B cell (primary cell): ENCODE measurements around the gene PTGER3. TPM values are rescaled to one million over a fixed set of nuclear protein-coding genes. Genes with fewer than 3 reads are reported as not detected.

Experiments
- ATAC-seq: fragments of 200-7000 bp; cut with Tn5 transposase; one replicate; pipeline ENCODE4 v1.10.0; 2021; ENCODE audit warnings: low read depth, mild to moderate bottlenecking, moderate number of reproducible peaks, moderate library complexity
- CTCF ChIA-PET: fragments of 350-600 bp; sonication (Branson Sonifier 250); formaldehyde crosslinking; loops from one replicate; lab custom pipeline; 2021; ENCODE audit warnings: antibody characterized with exemption, inconsistent platforms; lab: Charles Lee
- POLR2A ChIA-PET: fragments of 350-600 bp; sonication (Branson Sonifier 250); formaldehyde crosslinking; loops from one replicate; lab custom pipeline; 2021; ENCODE audit warnings: antibody characterized with exemption; lab: Charles Lee
- DNase-seq: peaks from one replicate; pipeline ENCODE4 v3.0.0; 2013
- H2AFZ ChIP-seq: 2 replicates; pipeline ENCODE4 v1.6.1; 2012; ENCODE audit warnings: mild to moderate bottlenecking, low read depth, low read length; ENCODE audit not compliant: insufficient read depth, poor library complexity, severe bottlenecking
- H3K27ac ChIP-seq, 2 donors: 1 replicate in 1 of 2; 2 replicates in 1 of 2; pipeline ENCODE4 v1.5.1; 2012 to 2013; ENCODE audit warnings: low read length in 2 of 2, mild to moderate bottlenecking in 2 of 2, moderate library complexity in 1 of 2
- H3K27me3 ChIP-seq, 4 experiments: fragments of 200-600 bp in 1 of 4; sonication (generic) in 1 of 4; replicated peaks in 1 of 4; 1 replicate in 2 of 4; 2 replicates in 2 of 4; pipeline versions ENCODE4 v1.6.1 to v1.7.0; 2013 to 2016; ENCODE audit warnings: low read length in 3 of 4, mild to moderate bottlenecking in 2 of 4, mixed read lengths in 1 of 4, moderate library complexity in 1 of 4; ENCODE audit not compliant: insufficient read depth in 4 of 4, control insufficient read depth in 3 of 4; ENCODE audit errors: control extremely low read depth in 1 of 4
- H3K36me3 ChIP-seq, 2 experiments: replicated peaks in 1 of 2; 1 replicate in 1 of 2; 2 replicates in 1 of 2; pipeline versions ENCODE4 v1.6.1 to v1.7.1; 2013; ENCODE audit warnings: low read length in 1 of 2; ENCODE audit not compliant: insufficient read depth in 2 of 2, control insufficient read depth in 1 of 2; ENCODE audit errors: control extremely low read depth in 1 of 2, extremely low read depth in 1 of 2
- H3K4me1 ChIP-seq, 2 donors: fragments of 200-600 bp in 1 of 2; sonication (generic) in 1 of 2; 1 replicate in 1 of 2; 2 replicates in 1 of 2; pipeline versions ENCODE4 v1.5.1 to v1.6.1; 2013 to 2017; ENCODE audit warnings: low read length in 2 of 2; ENCODE audit not compliant: control insufficient read depth in 2 of 2, insufficient read depth in 2 of 2
- H3K4me2 ChIP-seq: replicated peaks from 2 replicates; pipeline ENCODE3; 2012; ENCODE audit warnings: mild to moderate bottlenecking, low read depth, low read length; ENCODE audit not compliant: poor library complexity, severe bottlenecking
- H3K4me3 ChIP-seq, 5 experiments: fragments of 200-600 bp in 1 of 5; sonication (generic) in 1 of 5; 1 replicate in 3 of 5; 2 replicates in 2 of 5; pipeline versions ENCODE4 v1.5.1 to v1.7.0; 2011 to 2016; ENCODE audit warnings: low read length in 4 of 5, mild to moderate bottlenecking in 4 of 5, low read depth in 2 of 5, control low read depth in 1 of 5, moderate library complexity in 1 of 5; ENCODE audit not compliant: insufficient read depth in 1 of 5; ENCODE audit errors: control extremely low read depth in 1 of 5, extremely low read depth in 1 of 5
- H3K79me2 ChIP-seq: fragments of 200-600 bp; sonication (generic); one replicate; pipeline ENCODE4 v1.6.0; 2016; ENCODE audit warnings: low read length; ENCODE audit not compliant: control insufficient read depth, insufficient read depth
- H3K9ac ChIP-seq: fragments of 200-600 bp; sonication (generic); 2 replicates; pipeline ENCODE4 v1.6.1; 2017; ENCODE audit warnings: mild to moderate bottlenecking, low read length, moderate library complexity
- H3K9me3 ChIP-seq, 3 donors: one replicate each; pipeline versions ENCODE4 v1.6.1 to v1.7.1; 2013; ENCODE audit warnings: low read length in 2 of 3; ENCODE audit not compliant: control insufficient read depth in 2 of 3, insufficient read depth in 1 of 3; ENCODE audit errors: control extremely low read depth in 1 of 3
- H4K20me1 ChIP-seq: 2 replicates; pipeline ENCODE4 v1.6.0; 2012; ENCODE audit warnings: mild to moderate bottlenecking, low read length; ENCODE audit not compliant: insufficient read depth, control insufficient read depth, poor library complexity, severe bottlenecking
- H3K27ac Mint-ChIP-seq: one replicate; pipeline ENCODE4 v1.8.0; 2021; ENCODE audit warnings: mixed read lengths
- H3K27me3 Mint-ChIP-seq: one replicate; pipeline ENCODE4 v1.8.0; 2021; ENCODE audit warnings: mixed read lengths
- H3K4me1 Mint-ChIP-seq: one replicate; pipeline ENCODE4 v1.8.0; 2021; ENCODE audit warnings: mixed read lengths
- H3K4me3 Mint-ChIP-seq: one replicate; pipeline ENCODE4 v1.8.0; 2021; ENCODE audit warnings: mixed read lengths
- H3K9me3 Mint-ChIP-seq: one replicate; pipeline ENCODE4 v1.8.0; 2022; ENCODE audit warnings: mixed read lengths; ENCODE audit not compliant: insufficient read depth
- CTCF ChIP-seq: fragments of 200-600 bp; IDR thresholded peaks from one replicate; pipeline ENCODE4 v1.8.0; 2022; ENCODE audit warnings: antibody characterized with exemption, mild to moderate bottlenecking
- EZH2 ChIP-seq: IDR thresholded peaks from 2 replicates; pipeline ENCODE4 v1.6.1; 2012; ENCODE audit warnings: borderline replicate concordance, low read depth, mild to moderate bottlenecking, moderate library complexity, low read length; ENCODE audit not compliant: insufficient read depth, poor library complexity, severe bottlenecking
- WGBS: methylation state at CpG from one replicate; pipeline ENCODE4 v1.1.5; 2013; ENCODE audit warnings: missing lambda C conversion rate; ENCODE audit not compliant: insufficient coverage; 5-methylcytosine and 5-hydroxymethylcytosine counted together
- intact Hi-C: fragments of 100-400 bp; cut with micrococcal nuclease; formaldehyde crosslinking; loops from one replicate; pipeline ENCODE4 v1.10.0; 2022
- polyA plus RNA-seq: library from polyadenylated mRNA; depleted of rRNA; stranded (reverse); fragments of >200 nt; gene quantifications from 2 replicates; pipeline ENCODE4 v1.2.3, GENCODE V29; 2012
- total RNA-seq, 2 donors: library from RNA; stranded (reverse); fragments of 120-200 nt in 1 of 2; gene quantifications; 1 replicate in 1 of 2; 2 replicates in 1 of 2; pipeline versions ENCODE4 v1.2.3 to v1.2.4, GENCODE V29; 2013 to 2022

The PTGER3 gene
- total and polyA plus RNA-seq, 2 donors (not counting 1 experiment from before 2014, with no cell fraction given), result 0.27 TPM; not detected in 1

GRCh38 chr1:71026093-71026492 lies 21.5 kb downstream of the PTGER3 start:
- intact Hi-C loops, result no loop called here
- Mint-ChIP-seq H3K27ac (no peak overlapping the region), H3K4me1 (no peaks in the 10 kb centered on the region), H3K9me3 (no peaks in the 10 kb centered on the region), H3K27me3 (peaks cover 8% of the 10 kb centered on the region), H3K4me3 (no peak overlapping the region)
- no peak overlapping the region for H3K4me2 ChIP-seq
- no peaks in the 10 kb centered on the region for H3K4me1 ChIP-seq
- no peaks in the 10 kb centered on the region for H3K27me3 ChIP-seq
- H3K9ac ChIP-seq, result no peak overlapping the region
- no CpG with 5 or more reads among the region's 4 CpGs for WGBS
- H3K79me2 ChIP-seq, result no peaks in the 10 kb centered on the region
- no peak overlapping the region for H2AFZ ChIP-seq
- TF ChIP-seq CTCF, result no peak
- no peak for TF ChIP-seq EZH2
- no peaks in the 10 kb centered on the region for H3K36me3 ChIP-seq
- ATAC-seq, result no peak
- H3K4me3 ChIP-seq, result no peak overlapping the region
- no peaks in the 10 kb centered on the region for H4K20me1 ChIP-seq
- no peaks in the 10 kb centered on the region for H3K9me3 ChIP-seq
- no peak overlapping the region for H3K27ac ChIP-seq
- ChIA-PET POLR2A (no interaction called here), CTCF (no interaction called here)
- no peak for DNase-seq

GRCh38 chr1:71023515-71023914 lies 24.1 kb downstream of the PTGER3 start:
- Histone ChIP-seq H3K4me3 (no peak overlapping the region), H4K20me1 (no peaks in the 10 kb centered on the region), H3K9ac (no peak overlapping the region), H3K4me2 (no peak overlapping the region), H3K9me3 (no peaks in the 10 kb centered on the region), H3K4me1 (no peaks in the 10 kb centered on the region), H3K36me3 (no peaks in the 10 kb centered on the region), H3K27ac (no peak overlapping the region), H2AFZ (no peak overlapping the region), H3K79me2 (no peaks in the 10 kb centered on the region), H3K27me3 (no peaks in the 10 kb centered on the region)
- Mint-ChIP-seq H3K4me3 (no peak overlapping the region), H3K27ac (no peak overlapping the region), H3K27me3 (peaks cover 9% of the 10 kb centered on the region), H3K4me1 (no peaks in the 10 kb centered on the region), H3K9me3 (no peaks in the 10 kb centered on the region)
- intact Hi-C loops, result no loop called here
- 73% methylated on average over 3 of the region's 4 CpGs for WGBS
- ATAC-seq (no peak), DNase-seq (no peak)
- ChIA-PET CTCF (no interaction called here), POLR2A (no interaction called here)
- TF ChIP-seq CTCF (no peak), EZH2 (no peak)
